GM23338 (cell line): ENCODE results near the gene CAMK1.

ENCODE experiments used
- EZH2 ChIP-seq: fragments of 200-600 bp; sonication (generic); IDR thresholded peaks from one replicate; pipeline ENCODE4 v1.8.0; 2017; ENCODE audit warnings: antibody characterized with exemption, mild to moderate bottlenecking, low read depth; ENCODE audit not compliant: unreplicated experiment
- EZH2phosphoT487 ChIP-seq: fragments of 200-600 bp; sonication (generic); IDR thresholded peaks from one replicate; pipeline ENCODE4 v1.8.1; 2018; ENCODE audit warnings: antibody characterized with exemption; ENCODE audit not compliant: unreplicated experiment
- POLR2AphosphoS5 ChIP-seq: IDR thresholded peaks from 2 replicates; pipeline ENCODE4 v1.6.1; 2016; ENCODE audit warnings: antibody characterized with exemption, low read depth
- REST ChIP-seq: IDR thresholded peaks from one replicate; pipeline ENCODE4 v1.6.1; 2018; ENCODE audit warnings: antibody characterized with exemption; ENCODE audit not compliant: unreplicated experiment
- TF ChIP-seq, protein P1 (sequence below), 2 experiments: fragments of 200-600 bp in 1 of 2; sonication (generic) in 1 of 2; conservative IDR thresholded peaks; 2 replicates each; pipeline versions ENCODE4 v1.5.1 to v1.6.1; 2016 to 2017; ENCODE audit warnings: antibody characterized with exemption in 2 of 2, low read depth in 2 of 2, mild to moderate bottlenecking in 2 of 2, moderate library complexity in 1 of 2

DNA sequence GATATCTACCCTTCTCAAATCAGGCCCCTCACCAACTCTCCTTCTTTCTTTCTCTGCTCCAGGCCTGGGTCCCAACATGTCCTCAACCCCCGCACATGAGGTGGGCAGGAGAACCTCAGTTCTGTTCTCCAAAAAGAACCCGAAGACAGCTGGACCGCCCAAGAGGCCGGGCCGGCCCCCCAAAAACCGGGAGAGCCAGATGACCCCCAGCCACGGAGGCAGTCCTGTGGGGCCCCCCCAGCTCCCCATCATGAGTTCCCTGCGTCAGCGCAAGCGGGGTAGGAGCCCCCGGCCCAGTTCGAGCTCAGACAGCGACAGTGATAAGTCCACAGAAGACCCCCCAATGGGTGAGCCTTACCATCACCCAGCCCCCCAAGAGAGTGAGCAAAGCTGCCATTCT, 25.6 kb downstream of the CAMK1 start:
- no peak for TF ChIP-seq REST
- TF ChIP-seq, protein P1, sequence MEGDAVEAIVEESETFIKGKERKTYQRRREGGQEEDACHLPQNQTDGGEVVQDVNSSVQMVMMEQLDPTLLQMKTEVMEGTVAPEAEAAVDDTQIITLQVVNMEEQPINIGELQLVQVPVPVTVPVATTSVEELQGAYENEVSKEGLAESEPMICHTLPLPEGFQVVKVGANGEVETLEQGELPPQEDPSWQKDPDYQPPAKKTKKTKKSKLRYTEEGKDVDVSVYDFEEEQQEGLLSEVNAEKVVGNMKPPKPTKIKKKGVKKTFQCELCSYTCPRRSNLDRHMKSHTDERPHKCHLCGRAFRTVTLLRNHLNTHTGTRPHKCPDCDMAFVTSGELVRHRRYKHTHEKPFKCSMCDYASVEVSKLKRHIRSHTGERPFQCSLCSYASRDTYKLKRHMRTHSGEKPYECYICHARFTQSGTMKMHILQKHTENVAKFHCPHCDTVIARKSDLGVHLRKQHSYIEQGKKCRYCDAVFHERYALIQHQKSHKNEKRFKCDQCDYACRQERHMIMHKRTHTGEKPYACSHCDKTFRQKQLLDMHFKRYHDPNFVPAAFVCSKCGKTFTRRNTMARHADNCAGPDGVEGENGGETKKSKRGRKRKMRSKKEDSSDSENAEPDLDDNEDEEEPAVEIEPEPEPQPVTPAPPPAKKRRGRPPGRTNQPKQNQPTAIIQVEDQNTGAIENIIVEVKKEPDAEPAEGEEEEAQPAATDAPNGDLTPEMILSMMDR (conservative IDR thresholded peaks at IDR 0.05; ENCODE audit: low read depth in 2 of 2) = no peak
- TF ChIP-seq EZH2phosphoT487 = no peak
- no peak for TF ChIP-seq EZH2
- no peak for TF ChIP-seq POLR2AphosphoS5
